Ureter (tissue), 1 donor: ENCODE data around the gene MED13L. TPM values are rescaled to one million over a fixed set of nuclear protein-coding genes. Genes with fewer than 3 reads are reported as not detected.

Experiments used
- DNase-seq: peaks from one replicate; pipeline ENCODE4 v3.0.0-alpha.2; 2020; ENCODE audit warnings: low spot score
- total RNA-seq: library from RNA; stranded (reverse); gene quantifications from one replicate; pipeline ENCODE4 v1.2.4, GENCODE V29; 2023
- donor health status: DM: yes; HTN: yes; CAD: no.

Gene MED13L
- total RNA-seq, 1 donor from 2014 or later, result 130 TPM

DNA sequence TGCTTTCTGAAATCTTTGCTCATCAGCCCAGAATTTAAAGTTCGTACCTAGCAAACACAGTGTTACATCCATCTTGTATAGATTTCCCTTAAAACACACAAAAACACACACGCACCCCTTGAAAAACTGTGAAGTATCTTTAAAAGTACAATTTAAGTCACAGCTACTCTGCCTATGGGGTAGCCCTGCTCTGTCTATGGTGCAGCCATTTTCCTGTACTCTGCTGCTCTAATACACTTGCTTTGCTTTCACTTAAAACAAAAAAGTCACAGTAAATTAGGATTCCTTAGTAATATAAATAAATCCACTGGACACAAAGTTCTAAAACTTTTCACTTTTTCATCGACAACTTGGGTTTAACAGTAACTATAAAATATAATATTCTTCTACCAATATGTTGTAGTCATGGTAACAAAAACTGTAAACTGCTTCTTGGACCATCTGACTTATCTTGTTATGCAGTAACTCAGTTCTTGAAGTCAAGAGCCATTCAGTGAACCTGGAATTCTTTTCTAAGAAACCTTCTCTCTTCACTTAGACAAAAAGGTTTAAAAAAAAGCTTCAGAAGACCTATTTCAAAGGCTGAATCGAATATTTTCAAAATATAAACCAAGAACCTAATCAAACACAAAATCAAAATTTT, 63.5 kb downstream of the MED13L start:
- DNase-seq, result no peak

- DNase-seq, result no peak
Observed at GRCh38 chr12:116213014-116213413, 64.5 kb downstream of the MED13L start.

DNA sequence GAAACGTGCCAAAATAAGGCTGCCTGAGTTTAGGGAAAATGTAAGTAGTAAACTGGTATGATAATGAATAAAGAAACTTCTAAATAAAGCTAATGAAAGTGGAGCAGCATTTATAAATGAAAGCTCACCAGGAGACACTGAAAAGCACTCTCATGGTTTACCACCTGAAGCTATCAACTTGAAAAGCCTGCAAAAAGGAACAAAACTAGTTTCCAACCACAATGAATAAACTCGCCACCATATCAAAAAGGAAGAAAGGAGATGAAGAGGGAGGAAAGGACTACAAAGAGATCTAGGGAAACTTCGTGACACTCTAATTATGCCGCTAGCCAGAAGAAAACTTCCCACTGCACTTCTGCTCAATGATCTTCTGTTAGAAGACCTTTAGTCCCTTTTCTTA, 66.7 kb downstream of the MED13L start:
- no peak for DNase-seq

DNA sequence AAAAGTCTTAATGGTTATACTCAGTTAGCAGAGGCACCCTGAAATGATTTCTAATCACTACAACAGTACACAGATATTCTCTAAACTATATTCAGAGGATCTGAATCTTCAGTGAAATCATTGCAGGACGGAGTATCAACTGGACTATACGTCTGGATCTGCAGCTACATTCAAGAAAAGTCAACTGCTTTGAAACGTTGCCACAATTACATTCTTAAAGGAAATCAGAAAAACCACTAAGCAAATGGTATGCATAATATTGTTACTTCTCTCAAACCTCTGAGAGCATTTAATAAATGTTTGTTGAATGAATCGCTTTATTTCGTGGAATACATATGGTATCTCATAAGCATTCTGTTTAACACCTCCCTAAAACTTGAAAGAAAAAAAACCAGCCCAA, 67.4 kb downstream of the MED13L start:
- no peak for DNase-seq

- no peak for DNase-seq
Observed at GRCh38 chr12:116209503-116209902, 68.0 kb downstream of the MED13L start.

DNA sequence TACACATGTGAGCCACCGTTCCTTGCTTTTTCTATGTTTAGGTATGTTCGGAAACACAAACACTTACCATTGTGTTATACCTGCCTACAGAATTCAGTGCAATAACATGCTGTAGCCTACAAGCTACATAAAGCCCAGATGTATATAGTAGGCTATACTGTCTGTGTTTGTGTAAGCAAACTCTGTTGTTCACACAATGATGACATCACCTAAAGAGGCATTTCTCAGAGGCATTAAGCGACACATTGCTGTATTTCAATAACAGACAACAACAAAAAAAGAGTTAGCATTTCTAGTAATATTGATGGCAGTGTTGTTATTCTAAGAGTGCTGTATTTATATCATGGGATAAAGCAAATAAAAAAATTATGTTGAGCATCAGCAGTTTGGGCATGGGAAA, 70.2 kb downstream of the MED13L start:
- no peak for DNase-seq

GRCh38 chr12:116206828-116207227, 70.7 kb downstream of the MED13L start:
- DNase-seq, result no peak

GRCh38 chr12:116204785-116205184, 72.7 kb downstream of the MED13L start:
- no peak for DNase-seq

DNA sequence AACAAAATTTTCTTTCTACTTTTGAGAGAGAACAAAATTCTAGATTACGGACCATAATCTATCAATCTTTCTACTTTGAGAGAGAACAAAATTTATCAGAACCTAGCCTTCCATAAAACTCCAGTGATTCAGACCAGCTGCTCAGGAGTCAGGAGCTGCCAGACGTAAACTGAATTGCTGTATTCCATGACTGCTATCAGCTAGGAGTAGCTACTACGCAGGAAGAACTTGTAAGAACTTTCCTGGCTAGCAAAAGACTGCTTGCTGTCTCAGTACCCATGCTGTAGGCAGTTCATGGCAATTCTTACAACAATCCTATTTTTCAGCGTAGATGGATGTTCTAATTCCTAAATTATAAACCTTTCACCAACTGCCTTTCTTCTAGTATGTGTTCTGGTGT, 73.3 kb downstream of the MED13L start:
- DNase-seq, result no peak

GRCh38 chr12:116202940-116203339, 74.6 kb downstream of the MED13L start:
- no peak for DNase-seq

DNA sequence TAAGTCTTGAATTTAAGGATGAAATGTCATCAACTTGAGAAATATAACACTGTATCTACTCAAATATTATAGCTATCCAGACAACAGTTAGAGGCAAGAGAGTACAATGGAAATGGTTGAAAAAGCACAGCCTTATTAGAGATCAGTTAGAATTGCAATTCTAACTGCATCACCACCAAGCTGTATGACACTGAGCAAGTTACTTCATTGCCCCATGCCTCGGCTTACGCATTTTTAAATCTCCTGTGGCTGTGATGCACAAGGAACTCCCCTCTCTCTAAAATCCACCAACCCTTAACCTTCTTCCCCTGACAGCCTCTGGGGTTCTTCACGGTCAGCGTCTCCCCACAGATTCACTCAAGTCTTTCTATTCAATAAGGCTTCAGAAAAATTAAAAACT, 75.1 kb downstream of the MED13L start:
- no peak for DNase-seq

DNA sequence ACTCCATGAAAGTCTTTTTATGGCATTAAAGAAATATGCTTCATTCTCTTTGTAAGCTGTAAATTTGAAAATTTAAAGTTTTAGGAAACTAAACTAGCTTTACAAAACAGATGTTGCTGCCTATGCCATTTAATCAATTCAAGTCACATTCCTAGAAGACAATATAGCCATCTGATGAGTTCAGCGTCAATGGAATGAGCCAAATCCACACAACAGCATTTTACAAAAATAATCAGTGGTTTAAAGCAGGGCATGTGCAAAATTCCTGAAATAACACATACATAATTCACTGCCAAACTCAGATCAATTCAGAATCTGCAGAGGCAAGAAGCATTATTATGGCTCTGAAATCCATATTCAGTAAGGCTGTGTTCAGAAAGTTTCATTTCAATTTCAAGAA, 75.6 kb downstream of the MED13L start:
- no peak for DNase-seq

DNA sequence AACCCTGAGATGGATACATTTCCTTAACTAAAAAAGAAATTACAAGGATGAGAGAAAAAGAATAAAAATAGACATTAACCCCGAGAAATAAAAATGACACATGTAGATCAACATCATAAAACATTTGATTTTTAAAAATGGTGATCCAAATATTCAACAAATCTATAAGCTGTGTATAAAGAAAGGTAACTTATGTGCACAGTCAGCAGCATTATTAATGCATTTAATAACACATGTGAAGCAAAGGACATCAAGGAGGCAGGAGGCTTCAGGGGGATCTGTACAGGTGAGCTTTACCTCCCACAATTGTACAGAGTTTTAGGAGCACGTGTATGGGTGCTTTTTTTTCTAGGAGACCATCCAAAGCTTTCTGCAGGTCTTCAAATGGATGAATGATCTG, 76.1 kb downstream of the MED13L start:
- no peak for DNase-seq

- no peak for DNase-seq
Observed at GRCh38 chr12:116200812-116201211, 76.7 kb downstream of the MED13L start.

GRCh38 chr12:116199160-116199706, 78.3 kb downstream of the MED13L start:
- no peak for DNase-seq

- no peak for DNase-seq
Observed at GRCh38 chr12:116196752-116197718, 80.5 kb downstream of the MED13L start.

DNA sequence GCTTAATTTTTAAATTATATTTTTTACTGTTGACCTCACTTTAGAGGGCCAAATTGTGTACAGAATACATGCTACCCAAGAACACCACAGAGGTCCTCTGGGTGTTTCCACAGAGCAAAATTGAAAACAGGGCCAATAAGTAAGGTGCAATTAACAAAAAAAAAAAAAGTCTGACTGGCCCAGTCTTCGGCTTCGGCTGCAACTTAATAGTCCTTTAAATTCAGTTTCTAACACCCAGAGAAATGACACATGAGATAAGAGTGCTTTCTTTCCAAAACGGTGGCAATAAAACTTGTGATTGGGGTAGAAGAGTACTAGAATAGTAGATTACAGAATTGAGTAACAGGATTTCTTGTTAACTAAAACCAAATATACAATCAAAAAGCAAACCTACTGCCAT, 81.3 kb downstream of the MED13L start:
- no peak for DNase-seq

- no peak for DNase-seq
Observed at GRCh38 chr12:116194935-116195431, 82.5 kb downstream of the MED13L start.

DNA sequence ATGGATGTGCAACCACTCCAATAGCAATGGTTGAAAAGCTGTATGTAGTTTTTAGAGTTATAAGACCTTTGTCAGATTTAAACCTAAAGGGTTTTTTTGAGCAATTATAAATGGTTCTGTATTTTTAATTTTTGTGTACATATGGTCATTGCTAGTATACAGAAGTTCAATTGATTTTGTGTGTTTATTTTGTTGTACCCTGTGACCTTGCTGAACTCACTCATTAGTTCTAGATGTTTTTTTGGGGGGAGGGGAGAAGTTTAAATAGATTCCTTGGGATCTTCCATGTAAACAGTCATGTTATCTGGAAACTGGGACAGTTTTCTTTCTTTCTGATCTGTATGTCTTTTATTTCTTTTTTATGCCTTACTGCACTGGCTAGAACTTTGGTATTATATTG, 87.8 kb downstream of the MED13L start:
- DNase-seq, result no peak

DNA sequence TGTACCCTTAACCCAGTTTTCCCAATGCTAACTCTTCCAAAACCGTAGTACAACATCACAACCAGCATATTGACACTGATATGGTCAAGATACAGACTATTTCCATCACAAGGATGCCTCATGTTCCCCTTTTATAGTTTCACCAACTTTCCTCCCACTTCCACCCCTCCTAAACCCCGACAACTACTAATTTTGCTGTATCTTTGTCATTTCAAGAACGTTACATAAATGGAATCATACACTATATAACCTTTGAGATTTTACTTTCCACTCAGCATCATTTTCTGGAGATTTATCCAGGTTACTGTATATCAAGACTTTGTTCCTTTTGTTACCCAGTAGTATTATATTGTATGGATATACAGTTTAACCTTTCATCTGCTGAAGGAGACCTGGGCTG, 88.9 kb downstream of the MED13L start:
- no peak for DNase-seq

- DNase-seq, result no peak
Observed at GRCh38 chr12:116187151-116187511, 90.4 kb downstream of the MED13L start.

- no peak for DNase-seq
Observed at GRCh38 chr12:116186482-116187150, 90.9 kb downstream of the MED13L start.
